ENCODE measurements around the gene SFN. TPM values are rescaled to one million over a fixed set of nuclear protein-coding genes. Genes with fewer than 3 reads are reported as not detected.
A peak's percentile ranks its signal among the peaks of the same experiment; 100 is the strongest.

The SFN gene
- polyA plus RNA-seq, 2 of the 4 experiments (the other 2 are of a cell fraction): 39.8 to 141 TPM

DNA sequence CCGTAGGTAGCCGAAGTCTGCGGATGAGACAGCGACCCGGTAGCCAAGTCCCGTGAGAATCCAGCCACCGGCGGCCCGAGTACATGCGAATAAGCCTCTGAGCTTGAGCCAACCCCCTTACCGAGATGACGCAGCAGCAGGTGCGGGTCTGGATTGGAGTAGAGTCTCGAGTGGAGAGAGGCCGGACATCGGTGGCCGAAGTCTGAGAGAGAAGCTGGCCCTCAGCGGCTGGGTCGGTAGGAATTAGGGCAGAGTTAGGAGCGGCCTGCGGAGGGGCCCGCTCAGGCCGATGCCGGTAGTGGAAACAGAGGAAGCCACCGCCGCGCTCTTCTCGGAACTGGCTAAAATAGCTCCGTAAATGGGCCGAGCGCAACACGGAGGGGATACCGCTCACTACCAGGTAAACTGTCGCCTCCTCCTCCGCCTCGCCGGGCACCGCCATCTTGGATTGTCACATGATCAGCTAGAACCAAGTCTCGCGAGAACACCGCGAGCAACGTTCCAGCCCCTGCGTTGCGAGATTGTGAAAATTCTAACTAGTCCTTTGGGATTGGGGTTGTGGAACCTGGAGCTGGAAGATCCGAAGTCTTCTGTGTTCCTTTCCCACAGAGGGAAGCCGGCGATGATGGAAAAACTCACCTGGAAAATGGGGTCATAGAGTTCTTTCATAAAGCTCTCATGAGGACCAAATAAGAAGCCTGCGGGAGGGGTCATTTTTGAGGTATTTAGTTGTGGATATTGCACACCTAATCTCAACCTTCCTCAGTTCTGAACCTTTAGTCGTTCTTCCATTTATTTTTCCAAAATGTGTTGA, 37.3 kb downstream of the SFN start, which contains the start of gene GPATCH3:
Gene GPATCH3, minus strand, starts transcription at position 467 of the 814 bp plus-strand sequence. Its CDS starts 25 bp downstream, at position 442.
- H3K4me1 ChIP-seq: peaks cover 5% of the 10 kb centered on the region; the same call in 1 of the 3 replicates
- peak within 1 kb of the TSS; percentile 91 for H3K4me3 ChIP-seq
- H3K27ac ChIP-seq: peak within 1 kb of the TSS; percentile 79 to 91
- WGBS (ENCODE audit: missing lambda C conversion rate): 2% methylated on average over 34 of the region's 50 CpGs
- ChIA-PET CTCF (interaction anchor here (0.9 to 4.4 kb wide), 6 partner anchors 12 to 67 kb away, joined by 3 to 19 read pairs (median 4); no protein-coding TSS in a partner anchor), POLR2A (interaction anchor here (0.5 to 1.8 kb wide), 6 partner anchors 10 to 94 kb away, joined by 3 to 14 read pairs (median 3); partner anchors contain the start of gene GPN2)
- no peaks in the 10 kb centered on the region for H3K9me3 ChIP-seq
- DNase-seq (ENCODE audit: low read depth in 1 of 2, low spot score in 1 of 2): peak; percentile 86 to 91
- FAIRE-seq: no peak
- peak within 1 kb of the TSS; percentile 91 for H3K4me2 ChIP-seq
- TF ChIP-seq CEBPB (IDR thresholded peaks at IDR 0.05): peak in 1 of 2 experiments; percentile 63; a peak in 1 of 4 replicates
- TF ChIP-seq, protein P1, sequence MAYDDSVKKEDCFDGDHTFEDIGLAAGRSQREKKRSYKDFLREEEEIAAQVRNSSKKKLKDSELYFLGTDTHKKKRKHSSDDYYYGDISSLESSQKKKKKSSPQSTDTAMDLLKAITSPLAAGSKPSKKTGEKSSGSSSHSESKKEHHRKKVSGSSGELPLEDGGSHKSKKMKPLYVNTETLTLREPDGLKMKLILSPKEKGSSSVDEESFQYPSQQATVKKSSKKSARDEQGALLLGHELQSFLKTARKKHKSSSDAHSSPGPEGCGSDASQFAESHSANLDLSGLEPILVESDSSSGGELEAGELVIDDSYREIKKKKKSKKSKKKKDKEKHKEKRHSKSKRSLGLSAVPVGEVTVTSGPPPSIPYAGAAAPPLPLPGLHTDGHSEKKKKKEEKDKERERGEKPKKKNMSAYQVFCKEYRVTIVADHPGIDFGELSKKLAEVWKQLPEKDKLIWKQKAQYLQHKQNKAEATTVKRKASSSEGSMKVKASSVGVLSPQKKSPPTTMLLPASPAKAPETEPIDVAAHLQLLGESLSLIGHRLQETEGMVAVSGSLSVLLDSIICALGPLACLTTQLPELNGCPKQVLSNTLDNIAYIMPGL (CRISPR knock-in tag; IDR thresholded peaks at IDR 0.05; ENCODE audit: borderline replicate concordance): no peak
- no peak for TF ChIP-seq CBX2 (IDR thresholded peaks at IDR 0.05; ENCODE audit: borderline replicate concordance, low read depth)
- peak; percentile 91 for TF ChIP-seq REST (IDR thresholded peaks at IDR 0.05)
- TF ChIP-seq, protein P2, sequence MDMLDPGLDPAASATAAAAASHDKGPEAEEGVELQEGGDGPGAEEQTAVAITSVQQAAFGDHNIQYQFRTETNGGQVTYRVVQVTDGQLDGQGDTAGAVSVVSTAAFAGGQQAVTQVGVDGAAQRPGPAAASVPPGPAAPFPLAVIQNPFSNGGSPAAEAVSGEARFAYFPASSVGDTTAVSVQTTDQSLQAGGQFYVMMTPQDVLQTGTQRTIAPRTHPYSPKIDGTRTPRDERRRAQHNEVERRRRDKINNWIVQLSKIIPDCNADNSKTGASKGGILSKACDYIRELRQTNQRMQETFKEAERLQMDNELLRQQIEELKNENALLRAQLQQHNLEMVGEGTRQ (IDR thresholded peaks at IDR 0.05): peak; percentile 80
- TF ChIP-seq JUNB (IDR thresholded peaks at IDR 0.05): no peak
- TF ChIP-seq MAFK (IDR thresholded peaks at IDR 0.05; ENCODE audit: partially characterized antibody): no peak
- TF ChIP-seq GATA3 (IDR thresholded peaks at IDR 0.05; ENCODE audit: borderline replicate concordance): peak; percentile 73; the same call in 1 of the 2 replicates
- TF ChIP-seq PHF8 (IDR thresholded peaks at IDR 0.05; ENCODE audit: borderline replicate concordance, low read depth): peak; percentile 76
- peak; percentile 99 for TF ChIP-seq KDM5A (IDR thresholded peaks at IDR 0.05)
- TF ChIP-seq POLR2A (IDR thresholded peaks at IDR 0.05; ENCODE audit: low read length): peak; percentile 81
- TF ChIP-seq HOXA7 (CRISPR knock-in tag; IDR thresholded peaks at IDR 0.05): no peak
- TF ChIP-seq, protein P3, sequence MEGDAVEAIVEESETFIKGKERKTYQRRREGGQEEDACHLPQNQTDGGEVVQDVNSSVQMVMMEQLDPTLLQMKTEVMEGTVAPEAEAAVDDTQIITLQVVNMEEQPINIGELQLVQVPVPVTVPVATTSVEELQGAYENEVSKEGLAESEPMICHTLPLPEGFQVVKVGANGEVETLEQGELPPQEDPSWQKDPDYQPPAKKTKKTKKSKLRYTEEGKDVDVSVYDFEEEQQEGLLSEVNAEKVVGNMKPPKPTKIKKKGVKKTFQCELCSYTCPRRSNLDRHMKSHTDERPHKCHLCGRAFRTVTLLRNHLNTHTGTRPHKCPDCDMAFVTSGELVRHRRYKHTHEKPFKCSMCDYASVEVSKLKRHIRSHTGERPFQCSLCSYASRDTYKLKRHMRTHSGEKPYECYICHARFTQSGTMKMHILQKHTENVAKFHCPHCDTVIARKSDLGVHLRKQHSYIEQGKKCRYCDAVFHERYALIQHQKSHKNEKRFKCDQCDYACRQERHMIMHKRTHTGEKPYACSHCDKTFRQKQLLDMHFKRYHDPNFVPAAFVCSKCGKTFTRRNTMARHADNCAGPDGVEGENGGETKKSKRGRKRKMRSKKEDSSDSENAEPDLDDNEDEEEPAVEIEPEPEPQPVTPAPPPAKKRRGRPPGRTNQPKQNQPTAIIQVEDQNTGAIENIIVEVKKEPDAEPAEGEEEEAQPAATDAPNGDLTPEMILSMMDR (IDR thresholded peaks at IDR 0.05): no peak
- peak; percentile 37 to 64; a peak in 2 of 5 replicates for TF ChIP-seq JUN (IDR thresholded peaks at IDR 0.05)
- TF ChIP-seq, protein P4, sequence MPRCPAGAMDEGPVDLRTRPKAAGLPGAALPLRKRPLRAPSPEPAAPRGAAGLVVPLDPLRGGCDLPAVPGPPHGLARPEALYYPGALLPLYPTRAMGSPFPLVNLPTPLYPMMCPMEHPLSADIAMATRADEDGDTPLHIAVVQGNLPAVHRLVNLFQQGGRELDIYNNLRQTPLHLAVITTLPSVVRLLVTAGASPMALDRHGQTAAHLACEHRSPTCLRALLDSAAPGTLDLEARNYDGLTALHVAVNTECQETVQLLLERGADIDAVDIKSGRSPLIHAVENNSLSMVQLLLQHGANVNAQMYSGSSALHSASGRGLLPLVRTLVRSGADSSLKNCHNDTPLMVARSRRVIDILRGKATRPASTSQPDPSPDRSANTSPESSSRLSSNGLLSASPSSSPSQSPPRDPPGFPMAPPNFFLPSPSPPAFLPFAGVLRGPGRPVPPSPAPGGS (IDR thresholded peaks at IDR 0.05): 0 out of 3 replicates have a peak, but pooled peaks have one; percentile 41
- TF ChIP-seq CHD2 (IDR thresholded peaks at IDR 0.05; ENCODE audit: low read length, partially characterized antibody): peak; percentile 96
- TF ChIP-seq, protein P5, sequence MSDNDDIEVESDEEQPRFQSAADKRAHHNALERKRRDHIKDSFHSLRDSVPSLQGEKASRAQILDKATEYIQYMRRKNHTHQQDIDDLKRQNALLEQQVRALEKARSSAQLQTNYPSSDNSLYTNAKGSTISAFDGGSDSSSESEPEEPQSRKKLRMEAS (IDR thresholded peaks at IDR 0.05): peak; percentile 45; the same call in 1 of the 2 replicates
- TF ChIP-seq HDAC2 (IDR thresholded peaks at IDR 0.05): peak; percentile 88; the same call in 1 of the 2 replicates
- peak; percentile 92 to 95 for ATAC-seq
